SU-DHL-6 (cell line): ENCODE data around the gene CENPX.

Source experiments
- CTCF ChIP-seq: fragments of 200-600 bp; sonication (generic); IDR thresholded peaks from one replicate; pipeline ENCODE4 v1.5.1; 2017; ENCODE audit warnings: antibody characterized with exemption, mild to moderate bottlenecking, low read length, moderate library complexity; ENCODE audit not compliant: insufficient read depth, poor library complexity, severe bottlenecking
- EZH2phosphoT487 ChIP-seq: fragments of 200-600 bp; sonication (generic), shearing (Covaris generic); conservative IDR thresholded peaks from 2 replicates; pipeline ENCODE4 v1.6.1; 2018; ENCODE audit warnings: mild to moderate bottlenecking, antibody characterized with exemption, low read length, moderate library complexity, mixed read lengths

GRCh38 chr17:82025401-82026107 is 2.9 kb upstream of the CENPX start:
- TF ChIP-seq CTCF = no peak
- TF ChIP-seq EZH2phosphoT487 = no peak
